H1 (cell line): ENCODE measurements around the gene SLC9A5. TPM values are rescaled to one million over a fixed set of nuclear protein-coding genes. Genes with fewer than 3 reads are reported as not detected.

Experiments used
- CTCF ChIA-PET: fragments of 300-600 bp; sonication (Branson Sonifier 250); formaldehyde crosslinking; loops from one replicate; lab custom pipeline; 2021; ENCODE audit not compliant: partially characterized antibody; lab: Charles Lee
- POLR2A ChIA-PET: fragments of 300-600 bp; sonication (Branson Sonifier 250); formaldehyde crosslinking; loops from one replicate; lab custom pipeline; 2021; ENCODE audit warnings: inconsistent platforms; ENCODE audit not compliant: partially characterized antibody; lab: Charles Lee
- DNase-seq, 2 experiments: peaks; one replicate each; pipeline versions ENCODE4 v3.0.0 to v3.0.0-alpha.2; 2010 to 2022; ENCODE audit warnings: low spot score in 2 of 2, low read depth in 1 of 2, mixed read lengths in 1 of 2
- FAIRE-seq: peaks from 2 replicates; lab custom pipeline; 2011; peaks lifted over from hg19 to GRCh38; lab: Jason Lieb, UNC
- H2AFZ ChIP-seq: 2 replicates; pipeline ENCODE4 v1.8.1; 2012; ENCODE audit warnings: low read length, inconsistent platforms
- H2AK5ac ChIP-seq: 2 replicates; pipeline ENCODE4 v1.6.1; 2013; ENCODE audit warnings: low read depth, low read length
- H2BK120ac ChIP-seq: replicated peaks from 2 replicates; pipeline ENCODE3; 2013; ENCODE audit warnings: low read depth, low read length, inconsistent platforms
- H2BK12ac ChIP-seq: 2 replicates; pipeline ENCODE4 v1.6.1; 2013; ENCODE audit warnings: low read depth, low read length
- H2BK15ac ChIP-seq: 2 replicates; pipeline ENCODE4 v1.6.1; 2013; ENCODE audit warnings: low read length
- H2BK20ac ChIP-seq: 2 replicates; pipeline ENCODE4 v1.6.1; 2013; ENCODE audit warnings: low read length
- H2BK5ac ChIP-seq: 2 replicates; pipeline ENCODE4 v1.6.1; 2013; ENCODE audit warnings: low read depth, low read length
- H3K14ac ChIP-seq: 2 replicates; pipeline ENCODE4 v1.6.1; 2013; ENCODE audit warnings: inconsistent platforms; ENCODE audit not compliant: insufficient read length
- H3K18ac ChIP-seq: 2 replicates; pipeline ENCODE4 v1.6.1; 2013; ENCODE audit warnings: low read length; ENCODE audit errors: extremely low read depth
- H3K23ac ChIP-seq: 2 replicates; pipeline ENCODE4 v1.6.1; 2013; ENCODE audit warnings: inconsistent platforms; ENCODE audit not compliant: insufficient read length
- H3K23me2 ChIP-seq: 2 replicates; pipeline ENCODE4 v1.6.1; 2013; ENCODE audit warnings: low read depth, low read length
- H3K27ac ChIP-seq: 2 replicates; pipeline ENCODE4 v1.6.1; 2011; ENCODE audit warnings: low read depth, low read length, inconsistent platforms
- H3K27me3 ChIP-seq, 4 experiments: replicated peaks in 1 of 4; 1 replicate in 1 of 4; 2 replicates in 3 of 4; pipeline versions ENCODE4 v1.6.1 to v1.8.1; 2011 to 2013; ENCODE audit warnings: low read length in 3 of 4, mild to moderate bottlenecking in 3 of 4, inconsistent platforms in 2 of 4, mixed read lengths in 2 of 4, moderate library complexity in 1 of 4; ENCODE audit not compliant: control insufficient read depth in 3 of 4, insufficient read depth in 3 of 4; ENCODE audit errors: extremely low read depth in 1 of 4
- H3K36me3 ChIP-seq, 4 experiments: 2 replicates each; pipeline versions ENCODE4 v1.6.1 to v1.8.1; 2011 to 2013; ENCODE audit warnings: mild to moderate bottlenecking in 4 of 4, low read length in 3 of 4, moderate library complexity in 2 of 4, control low read depth in 1 of 4, inconsistent platforms in 1 of 4; ENCODE audit not compliant: insufficient read depth in 4 of 4, control insufficient read depth in 2 of 4
- H3K4ac ChIP-seq: replicated peaks from 2 replicates; pipeline ENCODE3; 2013; ENCODE audit warnings: low read length, low read depth, mixed read lengths, inconsistent platforms; ENCODE audit not compliant: insufficient read length
- H3K4me1 ChIP-seq, 4 experiments: replicated peaks in 1 of 4; 1 replicate in 1 of 4; 2 replicates in 3 of 4; pipeline versions ENCODE4 v1.6.1 to v1.8.1; 2011 to 2013; ENCODE audit warnings: low read length in 3 of 4, inconsistent platforms in 2 of 4, mixed read lengths in 1 of 4; ENCODE audit not compliant: insufficient read depth in 4 of 4, control insufficient read depth in 3 of 4
- H3K4me2 ChIP-seq, 2 experiments: 2 replicates each; pipeline versions ENCODE4 v1.6.1 to v1.8.1; 2011 to 2013; ENCODE audit warnings: low read depth in 2 of 2, low read length in 2 of 2, control low read depth in 1 of 2, inconsistent platforms in 1 of 2, mild to moderate bottlenecking in 1 of 2; ENCODE audit not compliant: insufficient read depth in 1 of 2
- H3K4me3 ChIP-seq, 4 experiments: fragments of 200-600, 300-600 bp in 1 of 4; sonication (generic), shearing (Covaris generic), sonication (Bioruptor Twin) in 1 of 4; 2 replicates each; pipeline versions ENCODE4 v1.5.1 to v1.8.1; 2011 to 2016; ENCODE audit warnings: low read length in 4 of 4, low read depth in 3 of 4, control low read depth in 2 of 4, inconsistent platforms in 2 of 4, mild to moderate bottlenecking in 2 of 4, mixed read lengths in 1 of 4, moderate library complexity in 1 of 4; ENCODE audit not compliant: insufficient read depth in 2 of 4; ENCODE audit errors: extremely low read depth in 1 of 4
- H3K56ac ChIP-seq: replicated peaks from 2 replicates; pipeline ENCODE3; 2013; ENCODE audit warnings: low read depth, mild to moderate bottlenecking, mixed read lengths, low read length, inconsistent platforms; ENCODE audit not compliant: insufficient read length
- H3K79me1 ChIP-seq: 2 replicates; pipeline ENCODE4 v1.6.1; 2013; ENCODE audit warnings: low read depth, low read length, control low read depth
- H3K79me2 ChIP-seq, 2 experiments: 2 replicates each; pipeline versions ENCODE4 v1.6.1 to v1.8.1; 2012 to 2013; ENCODE audit warnings: low read length in 2 of 2, mild to moderate bottlenecking in 2 of 2, inconsistent platforms in 1 of 2; ENCODE audit not compliant: insufficient read depth in 2 of 2, control insufficient read depth in 1 of 2
- H3K9ac ChIP-seq, 4 experiments: replicated peaks in 1 of 4; 1 replicate in 1 of 4; 2 replicates in 3 of 4; pipeline versions ENCODE4 v1.6.1 to v1.8.1; 2011 to 2013; ENCODE audit warnings: low read depth in 3 of 4, low read length in 3 of 4, control low read depth in 2 of 4, mild to moderate bottlenecking in 2 of 4, moderate library complexity in 2 of 4, inconsistent platforms in 1 of 4; ENCODE audit errors: extremely low read depth in 1 of 4
- H3K9me3 ChIP-seq, 2 experiments: 2 replicates each; pipeline versions ENCODE4 v1.6.1 to v1.8.1; 2012 to 2013; ENCODE audit warnings: mild to moderate bottlenecking in 2 of 2, moderate library complexity in 2 of 2, control low read depth in 1 of 2, inconsistent platforms in 1 of 2, low read depth in 1 of 2, low read length in 1 of 2, mixed read lengths in 1 of 2; ENCODE audit not compliant: insufficient read depth in 2 of 2
- H4K20me1 ChIP-seq, 2 experiments: replicated peaks in 1 of 2; 2 replicates each; pipeline versions ENCODE3 to v1.8.1; 2011 to 2013; ENCODE audit warnings: inconsistent platforms in 2 of 2, low read length in 2 of 2, mild to moderate bottlenecking in 1 of 2; ENCODE audit not compliant: insufficient read depth in 2 of 2, control insufficient read depth in 1 of 2
- H4K5ac ChIP-seq: 2 replicates; pipeline ENCODE4 v1.6.1; 2013; ENCODE audit warnings: low read length, low read depth, mixed read lengths, inconsistent platforms; ENCODE audit not compliant: insufficient read length
- H4K8ac ChIP-seq: 2 replicates; pipeline ENCODE4 v1.8.0; 2013; ENCODE audit warnings: mild to moderate bottlenecking, moderate library complexity, low read length, inconsistent platforms; ENCODE audit not compliant: insufficient read depth; ENCODE audit errors: extremely low read depth
- H4K91ac ChIP-seq: replicated peaks from 2 replicates; pipeline ENCODE3; 2013; ENCODE audit warnings: low read length, mixed read lengths, inconsistent platforms; ENCODE audit not compliant: insufficient read length
- CTCF ChIP-seq, 3 experiments: IDR thresholded peaks; 1 replicate in 2 of 3; 2 replicates in 1 of 3; pipeline versions ENCODE4 v1.5.1 to v1.6.1; 2011; ENCODE audit warnings: low read length in 3 of 3, mild to moderate bottlenecking in 3 of 3, inconsistent platforms in 2 of 3, low read depth in 1 of 3, moderate library complexity in 1 of 3; ENCODE audit not compliant: insufficient read depth in 1 of 3; ENCODE audit errors: control extremely low read depth in 1 of 3
- JUN ChIP-seq: IDR thresholded peaks from 2 replicates; pipeline ENCODE4 v1.6.1; 2011; ENCODE audit warnings: low read depth, mild to moderate bottlenecking, improper control_type of control experiment, low read length
- MAX ChIP-seq: IDR thresholded peaks from 2 replicates; pipeline ENCODE4 v1.6.1; 2012; ENCODE audit warnings: inconsistent platforms
- PHF8 ChIP-seq: fragments of 200-600 bp; sonication (generic); conservative IDR thresholded peaks from 2 replicates; pipeline ENCODE4 v1.7.1; 2012; ENCODE audit warnings: low read depth, mild to moderate bottlenecking, inconsistent platforms, low read length, moderate library complexity
- RAD21 ChIP-seq, 2 experiments: IDR thresholded peaks in 1 of 2; conservative IDR thresholded peaks in 1 of 2; 2 replicates each; pipeline ENCODE4 v1.6.1; 2011; ENCODE audit warnings: low read depth in 2 of 2, low read length in 2 of 2, improper control_type of control experiment in 1 of 2, inconsistent platforms in 1 of 2, mild to moderate bottlenecking in 1 of 2, moderate library complexity in 1 of 2
- SP1 ChIP-seq: IDR thresholded peaks from 2 replicates; pipeline ENCODE4 v1.6.1; 2011; ENCODE audit warnings: low read depth, low read length
- TAF1 ChIP-seq: IDR thresholded peaks from 2 replicates; pipeline ENCODE4 v1.6.1; 2011; ENCODE audit warnings: mild to moderate bottlenecking, low read depth, low read length
- WGBS, 2 experiments: shearing (Covaris generic) in 1 of 2; methylation state at CpG; one replicate each; pipeline versions ENCODE4 v1.1.6 to v1.1.7; 2013 to 2015; ENCODE audit warnings: low lambda C conversion rate in 2 of 2, mixed read lengths in 2 of 2, inconsistent platforms in 1 of 2, low coverage in 1 of 2, missing lambda C conversion rate in 1 of 2; ENCODE audit not compliant: insufficient replicate concordance in 2 of 2, insufficient coverage in 1 of 2, insufficient read length in 1 of 2; ENCODE audit errors: extremely low coverage in 1 of 2, missing lambda C conversion rate in 1 of 2; 5-methylcytosine and 5-hydroxymethylcytosine counted together
- polyA plus RNA-seq, 7 experiments: library from polyadenylated mRNA; depleted of rRNA in 3 of 7; stranded (reverse) in 5 of 7; unstranded in 2 of 7; fragments of >200 nt in 5 of 7; fragments of 200-250 nt in 2 of 7; gene quantifications; 1 replicate in 5 of 7; 2 replicates in 1 of 7; 4 replicates in 1 of 7; pipeline versions ENCODE4 v1.2.1 to v1.2.3, GENCODE V29; 2011 to 2013; ENCODE audit warnings: missing spikeins in 2 of 7, mixed read lengths in 2 of 7
- total RNA-seq: library from RNA; stranded (reverse); fragmentation: NEBNext Ultra II Directional; extraction: Animal tissue kit (Norgen Biotek cat#: 25700); gene quantifications from 2 replicates; pipeline ENCODE4 v1.2.1, GENCODE V29; 2021

Gene SLC9A5
- total and polyA plus RNA-seq, 2 of the 8 experiments (the other 6 are each of a cell fraction or from before 2014, with no cell fraction given) = 7.9 to 8.6 TPM

- Histone ChIP-seq H2BK12ac (no peak overlapping the region), H3K56ac (peak overlapping the region; percentile 43), H3K27me3 (peaks cover 0 to 15% (median 12%) of the 10 kb centered on the region in 4 experiments; a peak in 5 of 7 replicates), H2BK15ac (no peak overlapping the region), H3K4me2 (peak overlapping the region; percentile 40 to 91), H3K14ac (no peak overlapping the region), H2BK5ac (no peak overlapping the region), H2BK120ac (no peak overlapping the region), H3K9me3 (no peaks in the 10 kb centered on the region), H3K23ac (no peak overlapping the region), H3K79me1 (no peaks in the 10 kb centered on the region), H3K36me3 (no peaks in the 10 kb centered on the region), H3K9ac (no peak overlapping the region), H3K18ac (peak overlapping the region; percentile 83; the same call in 1 of the 2 replicates), H2AK5ac (no peak overlapping the region), H3K4ac (peak overlapping the region; percentile 14), H3K4me1 (no peaks in the 10 kb centered on the region), H2AFZ (peak overlapping the region; percentile 28; the same call in 1 of the 2 replicates), H3K79me2 (no peaks in the 10 kb centered on the region), H4K8ac (no peak overlapping the region; the same call in 1 of the 2 replicates), H4K91ac (no peak overlapping the region), H2BK20ac (no peak overlapping the region), H3K23me2 (peaks cover 4% of the 10 kb centered on the region; the same call in 1 of the 2 replicates), H4K5ac (no peak overlapping the region), H3K27ac (no peak overlapping the region), H4K20me1 (no peaks in the 10 kb centered on the region), H3K4me3 (peak overlapping the region; percentile 37 to 70 (median 44))
- FAIRE-seq (no peak), DNase-seq (peak in 1 of 2 experiments; percentile 74)
- WGBS, 2 experiments = 0% methylated on average over 5 of the region's 42 CpGs; no CpG with 5 or more reads in 1 of the 2 experiments
- no peak for TF ChIP-seq SP1
- peak; percentile 3; the same call in 1 of the 2 replicates for TF ChIP-seq TAF1
- TF ChIP-seq PHF8 = peak; percentile 40; the same call in 1 of the 2 replicates
- TF ChIP-seq CTCF (IDR thresholded peaks at IDR 0.05; ENCODE audit: control extremely low read depth in 1 of 3, insufficient read depth in 1 of 3, low read depth in 1 of 3, low read length in 3 of 3) = peak in 2 of 3 experiments; percentile 59 to 67; a peak in 3 of 4 replicates
- no peak for TF ChIP-seq JUN
- TF ChIP-seq MAX = peak; percentile 67
- TF ChIP-seq RAD21 (IDR thresholded peaks at IDR 0.05 in 1 of 2, conservative IDR thresholded peaks at IDR 0.05 in 1 of 2; ENCODE audit: low read depth in 2 of 2, low read length in 2 of 2) = peak in 1 of 2 experiments; percentile 44; a peak in 3 of 4 replicates
- POLR2A ChIA-PET = interaction anchor here (0.9 to 1.2 kb wide), 2 partner anchors 13 to 32 kb away, joined by 4 read pairs; no protein-coding TSS in a partner anchor
- CTCF ChIA-PET = interaction anchor here (0.8 to 3.1 kb wide), 17 partner anchors 8 to 196 kb away, joined by 3 to 27 read pairs (median 4); no protein-coding TSS in a partner anchor
These were observed 30.1 kb downstream of the SLC9A5 start for GRCh38 chr16:67278773-67279295.
